K562 (cell line): ENCODE data around the gene CLUH.

ENCODE experiments used
- ATF4 ChIP-seq: fragments of 450-650 bp; formaldehyde crosslinking; IDR thresholded peaks from 2 replicates; pipeline ENCODE4 v1.4.0; 2022; ENCODE audit warnings: mild to moderate bottlenecking, moderate library complexity
- GABPA ChIP-seq: fragments of 200-800 bp; sonication (Bioruptor generic); conservative IDR thresholded peaks from 2 replicates; pipeline ENCODE4 v1.6.1; 2016; ENCODE audit warnings: low read depth, missing genetic modification characterization, missing compliant biosample characterization
- IRF9 ChIP-seq: fragments of 450-650 bp; IDR thresholded peaks from 2 replicates; pipeline ENCODE4 v1.6.1; 2016; ENCODE audit warnings: missing biosample characterization, missing genetic modification characterization

GRCh38 chr17:2710071-2710802 is 1.3 kb downstream of the CLUH start:
- no peak for TF ChIP-seq ATF4 (CRISPR knock-in tag)
- no peak for TF ChIP-seq IRF9 (tag)
- no peak for TF ChIP-seq GABPA
